ENCODE data around the gene GLIS1. TPM values are rescaled to one million over a fixed set of nuclear protein-coding genes. Genes with fewer than 3 reads are reported as not detected.
"Not testable (repeated sequence)": the region's sequence is repeated elsewhere in the genome, so short reads cannot be mapped to it uniquely, and the experiment has no call there.

Gene GLIS1
- total RNA-seq, 1 donor from 2014 or later, result 0.08 TPM

DNA sequence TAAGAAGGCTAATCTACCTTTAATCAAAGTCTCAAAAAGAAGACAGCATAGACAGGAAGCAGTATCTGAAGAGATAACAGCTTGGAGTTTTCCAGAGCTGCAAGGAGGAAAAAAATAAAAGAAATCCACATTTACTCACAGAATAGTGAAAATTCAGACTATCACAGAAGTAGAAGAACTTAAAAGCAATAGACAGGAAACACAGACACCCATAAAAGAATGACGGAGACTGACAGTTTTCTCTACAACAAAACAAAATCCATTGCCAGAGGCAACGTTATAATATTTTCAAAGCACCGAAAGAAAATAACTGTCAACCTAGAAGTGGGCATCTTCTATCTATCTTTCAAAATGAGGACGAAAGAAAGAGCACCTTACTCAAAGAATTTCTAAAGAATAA lies 175.4 kb downstream of the GLIS1 start:
- DNase-seq (no peak), ATAC-seq (ENCODE audit: poor library complexity) (no peak)
- intact Hi-C loops (cut with DNase I), result no loop called here

DNA sequence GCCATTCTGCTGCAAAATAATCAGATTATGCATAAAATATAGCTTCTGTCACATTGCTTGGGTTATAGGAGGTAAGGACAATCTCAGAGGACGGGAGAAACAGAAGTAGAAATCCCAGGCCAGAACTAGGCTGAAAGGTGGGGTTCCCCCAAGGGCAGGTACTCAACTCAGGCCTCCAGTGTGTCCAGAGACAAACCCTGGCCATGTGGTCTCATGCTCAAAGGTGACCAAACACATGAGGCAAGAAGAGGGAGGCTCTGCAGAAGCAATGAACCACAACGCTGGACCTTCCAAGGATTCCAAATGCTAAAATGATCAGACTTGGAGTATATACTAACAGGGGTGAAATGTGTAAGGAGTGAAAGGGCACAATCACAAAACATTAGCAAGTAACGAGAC lies 176.0 kb downstream of the GLIS1 start:
- intact Hi-C loops (cut with DNase I), result no loop called here
- ATAC-seq (ENCODE audit: poor library complexity) (no peak), DNase-seq (no peak)

DNA sequence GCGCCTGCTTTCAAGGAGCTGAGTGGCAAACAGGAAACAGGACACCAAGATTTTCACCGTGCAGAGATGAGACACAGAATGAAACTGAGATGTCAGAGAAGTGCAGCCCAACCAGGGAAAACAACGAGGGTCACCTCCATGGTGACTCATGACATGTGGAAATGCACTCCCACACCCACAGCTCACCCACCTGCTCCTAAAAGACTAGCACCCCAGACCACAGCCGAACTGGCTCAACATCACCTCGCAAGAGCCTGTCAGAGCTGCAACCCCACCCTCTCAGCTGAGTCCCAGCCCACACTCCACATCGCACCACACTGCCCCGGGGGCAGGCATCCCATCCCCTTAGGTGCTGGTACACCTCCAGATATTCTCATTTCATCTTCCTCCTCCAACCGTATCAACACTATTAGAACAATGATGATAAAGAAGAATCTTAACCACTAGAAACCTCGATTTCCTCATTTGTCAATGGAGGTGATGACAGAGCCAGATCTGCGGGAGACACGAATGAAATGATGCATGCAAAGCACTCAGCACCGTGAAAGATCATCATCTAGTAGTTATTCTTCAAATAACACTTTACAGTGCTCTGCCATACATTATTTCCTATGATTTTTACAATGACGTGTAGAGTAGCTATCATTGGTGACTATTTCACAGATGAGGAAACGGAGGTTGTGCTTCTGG lies 176.5 kb downstream of the GLIS1 start:
- intact Hi-C loops (cut with DNase I), result no loop called here
- ATAC-seq (ENCODE audit: poor library complexity) (no peak), DNase-seq (no peak)

DNA sequence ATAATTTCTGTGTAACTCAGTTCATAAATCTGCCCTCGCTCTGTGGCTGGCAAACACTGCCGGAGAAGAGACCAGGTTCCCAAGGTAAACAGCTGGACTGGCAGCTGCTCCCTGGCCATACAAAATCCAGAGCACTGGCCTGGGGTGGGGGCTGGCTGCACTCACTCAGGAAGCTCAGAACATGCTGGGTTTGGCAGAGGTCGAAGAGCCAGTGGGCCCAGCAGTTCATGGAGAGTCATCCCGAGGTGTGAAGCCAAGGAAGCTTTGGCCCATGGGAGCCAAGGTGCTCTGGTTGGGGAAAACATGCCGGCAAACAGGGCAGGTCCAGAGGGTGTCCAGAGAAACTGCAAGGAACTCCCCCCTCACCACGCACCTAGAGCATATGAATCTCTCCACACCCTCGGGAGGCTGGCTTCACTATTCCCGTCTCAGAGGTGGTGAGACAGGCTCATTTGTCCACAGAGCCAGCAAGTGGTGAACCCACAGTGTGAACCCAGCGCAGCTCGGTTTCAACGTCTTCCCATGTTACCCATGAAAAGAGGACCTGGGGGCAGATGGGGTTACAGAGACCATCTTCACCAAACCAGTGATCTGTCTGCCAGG lies 177.4 kb downstream of the GLIS1 start:
- DNase-seq, result no peak
- intact Hi-C loops (cut with DNase I), result no loop called here
- no peak for ATAC-seq (ENCODE audit: poor library complexity)

DNA sequence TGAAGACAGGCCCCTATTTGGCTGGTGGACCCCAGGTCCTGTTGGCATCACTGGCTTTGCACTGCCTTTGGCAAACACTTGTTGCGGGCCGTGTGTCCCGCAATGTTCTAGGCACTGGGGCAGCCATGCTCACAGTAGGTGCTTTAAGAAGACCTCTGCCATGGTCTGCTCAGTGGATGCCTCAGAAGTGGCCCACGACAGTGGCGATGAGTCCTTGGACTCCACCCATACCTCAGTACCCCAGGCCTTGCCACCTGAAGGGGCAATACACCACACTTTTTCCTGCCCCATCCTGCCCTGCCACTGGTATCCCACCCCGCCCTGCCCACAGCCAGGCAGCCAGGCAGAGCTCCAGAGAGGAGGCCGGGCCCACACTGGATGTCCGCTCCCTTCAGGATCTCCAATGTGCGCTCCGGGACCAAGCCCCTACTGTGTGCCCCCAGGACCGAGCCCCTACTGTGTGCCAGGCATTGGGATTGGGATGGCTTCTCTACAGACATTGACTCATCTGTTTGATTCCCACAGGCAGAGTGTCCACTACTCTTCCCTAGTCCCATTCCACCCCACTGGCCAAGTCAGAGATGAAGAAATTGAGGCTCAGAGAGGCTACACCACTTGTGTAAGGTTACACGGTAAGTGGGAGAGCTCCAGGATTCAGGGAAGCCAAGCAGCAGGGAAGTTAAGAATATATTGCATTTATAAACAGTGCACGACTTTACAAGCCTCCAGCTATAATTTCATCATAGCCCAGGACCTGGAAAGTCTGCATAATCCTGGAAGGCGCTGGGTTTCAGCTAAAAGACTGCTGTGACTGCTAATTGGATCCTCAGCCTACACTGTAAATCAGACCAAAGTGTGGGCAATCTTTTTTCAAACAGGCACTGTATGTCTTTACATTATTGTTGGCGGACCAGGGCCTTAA lies 178.1 kb downstream of the GLIS1 start:
- ATAC-seq (ENCODE audit: poor library complexity), result no peak
- intact Hi-C loops (cut with DNase I), result no loop called here
- no peak for DNase-seq

DNA sequence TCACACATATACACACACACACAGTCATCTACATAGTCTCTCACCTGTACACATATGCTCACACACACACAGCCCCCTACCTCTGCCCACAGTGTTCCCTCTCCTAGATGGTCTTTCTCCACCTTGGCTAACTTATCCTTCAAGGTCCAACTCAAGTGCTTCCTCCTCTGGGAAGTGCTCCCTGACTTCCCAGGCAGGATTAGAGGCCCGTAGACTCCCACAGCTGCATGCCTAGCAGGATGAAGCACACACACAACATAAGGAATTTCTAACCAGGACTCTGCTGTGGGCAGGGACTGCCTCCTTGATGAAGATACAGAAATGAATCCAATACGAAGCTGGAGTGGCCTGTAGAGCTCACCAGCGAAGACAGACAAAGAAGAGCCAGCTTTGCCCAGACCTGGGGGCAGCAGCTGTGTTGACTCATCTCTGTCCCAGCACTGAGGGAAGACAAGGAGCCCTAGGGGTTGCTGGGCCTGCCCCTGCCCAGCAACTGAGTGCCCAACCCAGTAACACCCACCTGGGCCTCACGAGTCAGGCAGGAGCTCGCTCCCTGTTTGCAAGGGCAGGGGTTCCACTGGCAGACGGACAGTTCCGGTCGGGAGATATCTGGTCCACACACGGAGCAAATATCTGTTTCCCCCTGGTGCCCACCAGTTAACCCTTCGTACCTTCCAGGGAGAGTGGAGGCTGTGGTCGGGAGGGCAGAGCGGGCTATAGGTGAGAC lies 178.9 kb downstream of the GLIS1 start:
- DNase-seq, result no peak
- no peak for ATAC-seq (ENCODE audit: poor library complexity)
- intact Hi-C loops (cut with DNase I), result no loop called here

DNA sequence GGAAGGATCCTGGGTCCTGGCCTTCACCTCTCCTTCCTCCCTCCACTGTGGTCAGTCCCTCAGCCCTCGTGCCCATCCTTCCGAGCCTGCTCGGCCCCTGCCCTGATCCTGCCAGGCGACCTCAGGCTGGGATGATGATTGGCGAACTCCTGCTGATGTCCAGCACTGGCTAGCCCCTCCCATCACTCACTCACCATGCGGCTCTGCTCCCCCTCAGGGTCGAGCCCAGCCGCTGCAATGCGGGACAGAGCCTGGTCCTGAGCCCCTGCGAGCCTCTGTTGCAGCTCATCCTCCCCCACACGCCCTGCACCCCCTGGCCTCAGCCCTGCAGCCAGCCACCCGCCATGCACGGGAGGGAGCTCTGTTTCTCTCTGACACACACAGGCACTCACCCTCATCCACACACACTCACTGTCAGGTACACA lies 179.6 kb downstream of the GLIS1 start:
- DNase-seq (no peak), ATAC-seq (ENCODE audit: poor library complexity) (no peak)
- intact Hi-C loops (cut with DNase I), result no loop called here

DNA sequence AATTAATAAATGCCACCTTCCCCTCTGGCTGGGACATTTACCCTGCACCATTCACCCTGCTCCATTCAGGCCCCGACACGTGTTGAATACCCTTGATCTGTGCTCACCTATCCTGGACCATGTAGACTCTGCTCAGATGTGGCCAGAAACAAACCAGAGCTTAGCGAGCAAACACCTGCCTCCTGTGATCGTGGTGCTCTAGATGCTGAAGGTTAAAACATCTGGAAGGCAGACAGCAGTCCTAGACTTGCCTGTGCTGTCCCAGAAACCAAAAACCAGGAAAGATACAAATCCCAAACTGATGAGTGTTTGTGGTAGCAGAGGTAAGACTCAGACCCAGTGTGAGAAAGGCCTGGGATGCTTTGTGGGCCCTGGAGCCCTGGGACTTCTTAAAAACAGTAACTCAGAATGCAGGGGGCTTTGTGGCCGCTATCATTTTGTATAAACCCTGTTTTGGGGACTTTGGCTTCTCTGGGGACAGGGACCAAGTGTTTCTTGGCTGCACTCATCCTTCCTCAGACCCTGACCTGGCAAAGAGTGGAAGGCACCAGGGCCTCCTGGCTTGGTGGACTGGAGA lies 180.1 kb downstream of the GLIS1 start:
- DNase-seq (no peak), ATAC-seq (ENCODE audit: poor library complexity) (no peak)
- intact Hi-C loops (cut with DNase I), result no loop called here

DNA sequence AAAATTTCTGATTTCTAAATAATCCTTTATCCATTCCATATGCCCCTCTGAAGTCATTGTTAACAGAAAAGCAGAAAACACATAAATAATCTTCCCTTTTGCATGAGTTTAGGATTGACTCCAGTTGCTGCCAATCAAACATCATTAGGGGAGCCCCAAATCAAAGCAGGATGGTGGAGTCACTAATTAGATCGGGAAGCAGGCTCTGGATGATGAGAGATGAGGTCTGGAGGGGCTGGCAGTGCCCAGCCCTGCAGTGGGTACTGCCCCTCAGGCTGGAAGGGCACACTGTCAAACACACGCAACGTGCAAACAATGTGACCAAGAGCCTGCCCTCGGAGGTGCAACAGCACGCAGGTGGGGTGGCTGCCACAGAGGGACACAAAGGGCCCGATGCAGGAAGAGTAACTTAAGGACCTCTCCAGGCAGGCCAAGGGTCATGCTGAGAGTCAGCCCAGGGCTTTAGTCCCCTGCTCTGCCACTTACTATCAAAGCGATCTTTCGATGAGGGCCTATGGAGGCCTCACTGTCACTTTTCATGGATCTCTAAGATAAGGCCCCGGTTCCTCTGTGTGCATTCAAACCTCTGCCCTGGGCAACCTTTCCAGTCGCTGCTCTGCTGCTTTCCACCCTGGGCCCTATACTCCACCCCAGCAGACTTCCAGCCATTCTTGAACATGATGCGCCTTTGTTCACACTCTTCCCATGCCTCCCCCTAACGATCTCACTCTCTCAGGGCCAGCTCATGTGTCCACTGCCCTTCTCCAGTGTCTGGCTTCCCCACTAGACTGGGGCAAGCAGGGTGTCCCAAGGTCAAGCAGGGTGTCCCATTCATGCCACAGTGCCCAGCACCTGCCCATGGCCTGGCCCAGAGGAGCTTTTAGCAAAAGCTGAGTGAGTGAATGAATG lies 180.9 kb downstream of the GLIS1 start:
- ATAC-seq (ENCODE audit: poor library complexity) (no peak), DNase-seq (no peak)
- intact Hi-C loops (cut with DNase I), result no loop called here

DNA sequence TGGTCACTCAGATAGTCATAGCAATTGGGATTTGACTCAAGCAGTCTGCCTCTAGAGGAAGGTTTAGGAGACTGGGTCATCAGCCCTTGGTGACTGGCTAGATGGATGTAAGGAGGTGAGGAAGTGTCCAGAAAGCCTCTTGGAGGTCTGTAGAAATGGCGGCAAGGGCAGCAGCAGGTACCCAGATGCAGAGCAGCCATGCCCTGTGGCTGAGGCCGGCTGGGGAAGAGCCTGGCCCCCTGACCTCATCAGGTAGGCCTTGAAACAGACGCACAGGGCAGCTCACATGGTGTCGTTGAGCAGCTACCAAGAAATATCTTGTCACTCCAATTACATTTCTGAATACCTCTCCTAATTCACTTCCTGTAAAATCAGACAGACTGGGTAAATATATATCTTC lies 181.6 kb downstream of the GLIS1 start:
- DNase-seq, result no peak
- intact Hi-C loops (cut with DNase I), result no loop called here
- no peak for ATAC-seq (ENCODE audit: poor library complexity)

DNA sequence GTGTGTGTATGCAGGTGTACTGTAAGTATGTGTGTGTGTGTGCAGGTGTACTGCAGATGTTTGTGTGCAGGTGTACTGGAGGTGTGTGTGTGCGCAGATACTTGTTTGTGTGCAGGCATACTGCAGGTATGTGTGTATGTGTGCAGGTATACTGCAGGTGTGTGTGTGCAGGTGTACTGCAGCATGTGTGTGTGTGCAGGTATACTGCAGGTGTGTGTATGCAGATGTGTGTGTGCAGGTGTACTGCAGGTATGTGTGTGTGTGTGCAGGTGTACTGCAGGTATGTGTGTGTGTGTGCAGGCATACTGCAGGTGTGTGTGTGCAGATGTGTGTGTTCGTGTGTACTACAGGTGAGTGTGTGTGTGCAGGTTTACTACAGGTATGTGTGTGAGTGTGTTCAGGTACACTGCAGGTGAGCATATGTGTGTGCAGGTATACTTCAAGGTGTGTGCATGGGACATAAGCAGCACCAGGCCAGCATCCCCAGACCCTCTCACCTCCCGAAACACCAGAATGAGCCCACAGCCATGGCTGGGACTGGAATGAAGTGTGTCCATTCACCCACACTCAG lies 182.2 kb downstream of the GLIS1 start:
- DNase-seq, result no peak
- intact Hi-C loops (cut with DNase I), result no loop called here

DNA sequence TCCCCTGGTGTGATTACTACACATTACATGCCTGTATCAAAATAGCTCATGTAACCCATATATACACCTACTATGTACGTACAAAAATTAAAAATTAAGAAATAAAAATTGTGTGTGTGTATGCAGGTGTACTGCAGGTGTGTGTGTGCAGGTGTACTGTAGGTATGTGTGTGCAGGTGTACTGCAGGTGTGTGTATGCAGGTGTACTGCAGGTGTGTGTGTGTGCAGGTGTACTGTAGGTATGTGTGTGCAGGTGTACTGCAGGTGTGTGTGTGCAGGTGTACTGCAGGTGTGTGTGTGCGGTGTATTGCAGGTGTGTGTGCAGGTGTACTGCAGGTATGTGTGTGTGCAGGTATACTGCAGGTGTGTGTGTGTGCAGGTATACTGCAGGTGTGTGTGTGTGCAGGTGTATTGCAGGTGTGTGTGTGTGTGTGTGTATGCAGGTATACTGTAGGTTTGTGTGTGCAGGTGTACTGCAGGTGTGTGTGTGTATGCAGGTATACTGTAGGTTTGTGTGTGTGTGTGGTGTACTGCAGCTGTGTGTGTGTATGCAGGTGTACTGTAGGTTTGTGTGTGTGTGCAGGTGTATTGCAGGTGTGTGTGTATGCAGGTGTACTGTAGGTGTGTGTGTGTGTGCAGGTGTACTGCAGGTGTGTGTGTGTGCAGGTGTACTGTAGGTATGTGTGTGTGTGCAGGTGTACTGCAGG lies 183.2 kb downstream of the GLIS1 start:
- intact Hi-C loops (cut with DNase I); DNase-seq; ATAC-seq (ENCODE audit: poor library complexity): not testable (repeated sequence)

More for the DNA sequence above, 182.2 kb downstream of the GLIS1 start:
- no peak for ATAC-seq (ENCODE audit: poor library complexity)

DNA sequence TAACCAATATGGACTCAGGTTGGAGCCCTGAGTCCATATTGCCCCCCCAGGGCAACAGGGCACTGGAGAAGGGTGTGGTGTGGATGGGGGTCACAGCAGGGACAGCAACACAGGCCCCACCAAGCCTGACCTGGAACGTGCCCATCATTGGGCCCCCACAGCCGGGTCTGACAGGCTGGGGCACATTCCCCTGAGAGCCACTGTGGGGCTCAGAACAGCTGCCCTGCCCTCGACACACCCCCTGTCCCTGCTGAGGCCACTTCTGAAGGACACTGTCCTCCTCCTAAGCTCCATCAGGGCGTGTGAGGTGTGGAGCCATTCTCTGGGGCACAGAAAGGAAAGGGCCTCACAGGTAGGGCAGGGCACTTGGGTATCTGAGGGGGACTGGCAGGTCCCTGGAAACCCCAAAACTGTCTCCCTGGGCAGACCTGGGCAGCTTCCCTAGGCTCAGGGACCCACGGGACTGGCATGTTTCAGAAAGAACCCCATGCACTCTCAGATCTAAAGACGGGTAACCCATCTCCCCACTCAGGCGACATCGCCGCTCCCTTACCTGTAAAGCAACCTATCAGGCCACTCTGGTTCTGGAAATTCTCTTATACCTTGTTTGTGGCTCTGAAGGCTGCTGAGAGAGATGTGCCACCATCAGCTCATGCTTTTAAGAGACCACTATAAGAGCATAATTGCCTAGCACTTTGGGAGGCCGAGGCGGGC lies 184.2 kb downstream of the GLIS1 start:
- ATAC-seq (ENCODE audit: poor library complexity), result no peak
- intact Hi-C loops (cut with DNase I), result no loop called here
- no peak for DNase-seq

DNA sequence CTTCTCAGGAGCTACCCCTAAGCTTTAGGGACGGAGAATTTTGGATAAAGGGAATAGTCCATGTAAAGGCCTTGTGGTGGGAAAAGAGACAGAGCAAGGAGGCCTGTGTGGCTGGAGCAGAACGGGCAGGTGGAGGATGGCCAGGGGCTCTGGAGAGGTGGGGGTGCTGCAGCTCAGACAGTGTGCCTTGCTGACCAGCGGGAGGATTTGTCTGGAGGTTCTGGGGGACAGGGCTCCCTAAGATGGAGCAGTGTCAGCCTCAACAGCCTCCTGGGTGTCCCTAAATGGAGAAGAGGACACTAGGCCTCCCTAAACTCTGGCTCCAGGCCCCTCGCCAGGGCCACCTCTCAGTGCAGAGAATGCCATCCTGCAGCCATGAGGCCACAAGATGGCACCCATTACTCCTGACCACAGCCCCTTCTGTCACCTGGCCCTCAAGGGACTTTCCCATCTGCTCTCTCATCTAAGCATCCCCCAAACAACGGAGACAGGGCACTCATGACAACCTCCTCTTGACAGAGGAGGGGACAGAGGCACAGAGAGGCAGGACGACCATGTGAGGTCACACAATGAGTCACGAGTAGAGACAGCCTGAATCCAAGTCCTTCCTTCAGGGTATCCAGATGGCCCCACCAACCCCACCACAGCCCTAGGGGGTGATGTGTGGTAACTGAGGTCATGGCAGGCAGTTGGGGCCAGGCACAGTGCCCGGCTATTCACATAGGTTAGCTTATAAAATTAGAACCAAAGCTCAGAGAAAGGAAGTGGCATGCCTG lies 185.0 kb downstream of the GLIS1 start:
- no peak for DNase-seq
- intact Hi-C loops (cut with DNase I), result no loop called here
- no peak for ATAC-seq (ENCODE audit: poor library complexity)

DNA sequence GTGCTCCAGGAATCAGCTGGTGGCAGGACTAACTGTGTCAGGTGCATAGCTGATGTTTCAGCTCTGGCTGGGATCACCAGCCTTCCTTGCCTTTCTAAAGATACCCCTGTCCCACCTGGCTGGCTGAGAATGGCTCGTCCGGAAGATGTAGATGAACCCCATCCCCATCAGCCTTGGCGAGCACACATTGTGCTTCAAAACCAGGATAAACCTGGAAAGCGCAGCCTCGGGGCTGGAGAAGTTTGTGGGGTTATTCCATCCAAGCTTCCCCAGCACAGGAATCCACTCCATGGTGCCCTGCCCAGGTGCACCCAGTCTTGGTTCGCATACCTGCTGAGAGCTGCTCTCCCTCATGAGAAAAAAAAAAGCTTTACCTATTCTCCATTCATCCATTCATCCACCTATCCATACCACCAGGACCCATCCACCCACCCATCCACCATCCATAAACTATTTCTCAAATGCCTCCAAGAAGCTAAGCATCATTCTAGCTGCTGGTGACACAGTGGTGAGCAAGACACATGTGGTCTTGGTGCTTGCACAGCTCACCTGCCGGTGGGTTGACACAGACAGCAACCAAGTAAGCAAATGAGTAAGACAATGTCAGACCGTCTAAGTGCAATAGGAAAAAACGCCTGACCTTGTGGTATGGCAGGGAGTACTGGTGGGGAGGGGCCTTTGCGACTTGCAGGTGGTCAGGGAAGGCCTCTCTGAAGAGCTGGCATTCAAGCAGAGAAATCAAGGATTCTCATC lies 185.8 kb downstream of the GLIS1 start:
- intact Hi-C loops (cut with DNase I), result no loop called here
- DNase-seq, result peak; percentile 12

More for the DNA sequence above, 185.8 kb downstream of the GLIS1 start:
- ATAC-seq (ENCODE audit: poor library complexity), result no peak
